NT2/D1 (cell line): ENCODE data around the gene FCGR3B.
"Not testable (repeated sequence)": the region's sequence is repeated elsewhere in the genome, so short reads cannot be mapped to it uniquely, and the experiment has no call there.

Source experiments
- DNase-seq: peaks from one replicate; pipeline ENCODE4 v3.0.0-alpha.2; 2011; ENCODE audit warnings: low read depth, low spot score
- H3K27me3 ChIP-seq: 2 replicates; pipeline ENCODE4 v1.6.0; 2011; ENCODE audit warnings: mild to moderate bottlenecking; ENCODE audit not compliant: insufficient read length, insufficient read depth
- H3K36me3 ChIP-seq: 2 replicates; pipeline ENCODE4 v1.6.1; 2011; ENCODE audit warnings: mild to moderate bottlenecking, low read length, mixed read lengths; ENCODE audit not compliant: insufficient read depth, insufficient read length
- H3K4me1 ChIP-seq: 2 replicates; pipeline ENCODE4 v1.5.1; 2011; ENCODE audit not compliant: insufficient read depth, insufficient read length
- H3K4me3 ChIP-seq: 2 replicates; pipeline ENCODE4 v1.5.1; 2011; ENCODE audit warnings: low read depth; ENCODE audit not compliant: insufficient read length
- H3K9ac ChIP-seq: 2 replicates; pipeline ENCODE4 v1.6.0; 2011; ENCODE audit warnings: low read depth; ENCODE audit not compliant: insufficient read length
- H3K9me3 ChIP-seq: 2 replicates; pipeline ENCODE4 v1.5.1; 2011; ENCODE audit warnings: mild to moderate bottlenecking, low read length; ENCODE audit not compliant: insufficient read depth
- SUZ12 ChIP-seq: IDR thresholded peaks from 2 replicates; pipeline ENCODE4 v1.6.1; 2011; ENCODE audit not compliant: insufficient read length, insufficient read depth; ENCODE audit errors: extremely low read depth
- YY1 ChIP-seq: IDR thresholded peaks from 2 replicates; pipeline ENCODE4 v1.6.1; 2011; ENCODE audit not compliant: insufficient read length, insufficient read depth
- ZNF274 ChIP-seq: IDR thresholded peaks from 2 replicates; pipeline ENCODE4 v1.6.1; 2011; ENCODE audit warnings: mild to moderate bottlenecking, low read depth, low read length

The FCGR3B gene

GRCh38 chr1:161631076-161631475 is at the start of gene FCGR3B:
Gene FCGR3B, minus strand, starts transcription at chr1:161631176. Its CDS starts 82 bp downstream, at chr1:161631094.
- H3K9me3 ChIP-seq, result no peaks in the 10 kb centered on the region
- no peak within 1 kb of the TSS for H3K9ac ChIP-seq
- H3K4me1 ChIP-seq, result no peaks in the 10 kb centered on the region
- no peak for DNase-seq
- no peaks in the 10 kb centered on the region for H3K36me3 ChIP-seq
- H3K4me3 ChIP-seq, result no peak within 1 kb of the TSS
- TF ChIP-seq SUZ12 (no peak), YY1 (no peak), ZNF274 (no peak)
- no peaks in the 10 kb centered on the region for H3K27me3 ChIP-seq

GRCh38 chr1:161678500-161678899 is 47.5 kb upstream of the FCGR3B start:
- Histone ChIP-seq H3K4me3 (no peak overlapping the region), H3K4me1 (peaks cover 2% of the 10 kb centered on the region), H3K36me3 (no peaks in the 10 kb centered on the region), H3K9ac (no peak overlapping the region), H3K9me3 (no peaks in the 10 kb centered on the region), H3K27me3 (no peaks in the 10 kb centered on the region)
- TF ChIP-seq YY1 (no peak), SUZ12 (no peak), ZNF274 (no peak)
- no peak for DNase-seq

GRCh38 chr1:161676958-161677689 is 46.1 kb upstream of the FCGR3B start:
- no peak for TF ChIP-seq YY1
- TF ChIP-seq SUZ12, result no peak
- TF ChIP-seq ZNF274, result no peak
- Histone ChIP-seq H3K4me3 (no peak overlapping the region), H3K9me3 (no peaks in the 10 kb centered on the region), H3K4me1 (peaks cover 2% of the 10 kb centered on the region), H3K27me3 (no peaks in the 10 kb centered on the region), H3K36me3 (no peaks in the 10 kb centered on the region), H3K9ac (no peak overlapping the region)
- DNase-seq, result no peak

- Histone ChIP-seq H3K4me1 (peaks cover 2% of the 10 kb centered on the region), H3K4me3 (no peak overlapping the region), H3K27me3 (no peaks in the 10 kb centered on the region), H3K36me3 (no peaks in the 10 kb centered on the region), H3K9me3 (no peaks in the 10 kb centered on the region), H3K9ac (no peak overlapping the region)
- no peak for TF ChIP-seq ZNF274
- no peak for TF ChIP-seq YY1
- TF ChIP-seq SUZ12, result no peak
- DNase-seq, result no peak
These were observed 45.5 kb upstream of the FCGR3B start for GRCh38 chr1:161676441-161676840.

- not testable (repeated sequence) for H3K9me3 ChIP-seq, H3K36me3 ChIP-seq, H3K9ac ChIP-seq, DNase-seq, H3K4me3 ChIP-seq, H3K27me3 ChIP-seq, H3K4me1 ChIP-seq
These were observed 43.9 kb upstream of the FCGR3B start for GRCh38 chr1:161674908-161675307.

- H3K4me1 ChIP-seq, DNase-seq, H3K27me3 ChIP-seq, H3K4me3 ChIP-seq, H3K36me3 ChIP-seq, H3K9me3 ChIP-seq, H3K9ac ChIP-seq: not testable (repeated sequence)
These were observed 43.5 kb upstream of the FCGR3B start for GRCh38 chr1:161674447-161674846.

GRCh38 chr1:161673437-161673836 is 42.5 kb upstream of the FCGR3B start:
- not testable (repeated sequence) for H3K4me3 ChIP-seq, H3K36me3 ChIP-seq, DNase-seq, H3K9me3 ChIP-seq, H3K27me3 ChIP-seq, H3K9ac ChIP-seq, H3K4me1 ChIP-seq

- H3K4me3 ChIP-seq, DNase-seq, H3K36me3 ChIP-seq, H3K9me3 ChIP-seq, H3K9ac ChIP-seq, H3K4me1 ChIP-seq, H3K27me3 ChIP-seq: not testable (repeated sequence)
These were observed 40.4 kb upstream of the FCGR3B start for GRCh38 chr1:161671045-161672020.

GRCh38 chr1:161664689-161665088 is 33.7 kb upstream of the FCGR3B start:
- not testable (repeated sequence) for H3K4me3 ChIP-seq, H3K36me3 ChIP-seq, H3K27me3 ChIP-seq, H3K9ac ChIP-seq, H3K9me3 ChIP-seq, H3K4me1 ChIP-seq, DNase-seq

GRCh38 chr1:161663569-161663968 is 32.6 kb upstream of the FCGR3B start:
- not testable (repeated sequence) for H3K36me3 ChIP-seq, H3K4me1 ChIP-seq, H3K4me3 ChIP-seq, DNase-seq, H3K9me3 ChIP-seq, H3K27me3 ChIP-seq, H3K9ac ChIP-seq
